GM12878 (cell line): ENCODE measurements around the gene MAGI2. TPM values are rescaled to one million over a fixed set of nuclear protein-coding genes. Genes with fewer than 3 reads are reported as not detected.

Experiments used
- ATAC-seq: fragments of 200-7000 bp; cut with Tn5 transposase; 3 replicates; pipeline ENCODE4 v1.9.1; 2020; ENCODE audit warnings: mild to moderate bottlenecking, moderate library complexity
- BruUV-seq: library from RNA; stranded (reverse); fragments of 400-500 nt; replicated peaks from 2 replicates; lab custom pipeline; 2021; lab: Mats Ljungman, UMichigan
- CTCF ChIA-PET: fragments of 300-600 bp; sonication (Branson Sonifier 250); formaldehyde crosslinking; extraction: SDS; loops from one replicate; lab custom pipeline; 2021; ENCODE audit warnings: inconsistent platforms; lab: Yijun Ruan, JAX
- POLR2A ChIA-PET: fragments of 350-600 bp; formaldehyde crosslinking; extraction: SDS; loops from one replicate; lab custom pipeline; 2021; ENCODE audit warnings: inconsistent platforms; lab: Charles Lee
- RAD21 ChIA-PET: fragments of 300-600 bp; sonication (Branson Sonifier 250); formaldehyde crosslinking; loops from one replicate; lab custom pipeline; 2023; ENCODE audit warnings: antibody characterized with exemption; ENCODE audit not compliant: unreplicated experiment; lab: Charles Lee
- SMC1A ChIA-PET: fragments of 300-600 bp; sonication (Branson Sonifier 250); formaldehyde crosslinking; loops from one replicate; lab custom pipeline; 2023; ENCODE audit not compliant: unreplicated experiment, uncharacterized antibody; lab: Charles Lee
- DNase-seq: peaks from one replicate; pipeline ENCODE4 v3.0.0-alpha.2; 2011; ENCODE audit warnings: low read depth, low spot score
- FAIRE-seq: peaks from 3 replicates; lab custom pipeline; 2011; peaks lifted over from hg19 to GRCh38; lab: Jason Lieb, UNC
- H2AFZ ChIP-seq: 2 replicates; pipeline ENCODE4 v1.6.0; 2011; ENCODE audit warnings: low read depth, low read length, control low read depth; ENCODE audit not compliant: control insufficient read depth
- H3K27ac ChIP-seq: 2 replicates; pipeline ENCODE4 v1.5.1; 2011; ENCODE audit warnings: control low read depth; ENCODE audit not compliant: control insufficient read depth, insufficient read depth
- H3K27me3 ChIP-seq, 2 experiments: replicated peaks in 1 of 2; 2 replicates each; pipeline versions ENCODE4 v1.6.0 to v1.6.1; 2011; ENCODE audit warnings: low read length in 1 of 2; ENCODE audit not compliant: control insufficient read depth in 2 of 2, insufficient read depth in 2 of 2
- H3K36me3 ChIP-seq, 2 experiments: 2 replicates each; pipeline ENCODE4 v1.5.1; 2011; ENCODE audit warnings: low read length in 1 of 2; ENCODE audit not compliant: control insufficient read depth in 2 of 2, insufficient read depth in 2 of 2
- H3K4me1 ChIP-seq: 2 replicates; pipeline ENCODE4 v1.6.1; 2011; ENCODE audit warnings: mild to moderate bottlenecking, low read length, moderate library complexity, mixed read lengths; ENCODE audit not compliant: control insufficient read depth, insufficient read depth
- H3K4me2 ChIP-seq: 2 replicates; pipeline ENCODE4 v1.6.0; 2011; ENCODE audit warnings: control low read depth; ENCODE audit not compliant: control insufficient read depth, insufficient read depth
- H3K4me3 ChIP-seq: fragments of 200-600 bp; sonication (generic); 2 replicates; pipeline ENCODE4 v1.5.1; 2016
- H3K79me2 ChIP-seq: 2 replicates; pipeline ENCODE4 v1.6.0; 2011; ENCODE audit warnings: low read length; ENCODE audit not compliant: control insufficient read depth, insufficient read depth
- H3K9ac ChIP-seq: 2 replicates; pipeline ENCODE4 v1.8.0; 2011; ENCODE audit warnings: low read length, control low read depth, mixed read lengths; ENCODE audit not compliant: control insufficient read depth, insufficient read depth
- H3K9me3 ChIP-seq: replicated peaks from 3 replicates; pipeline ENCODE4 v1.5.1; 2011; ENCODE audit warnings: mild to moderate bottlenecking, low read length; ENCODE audit not compliant: control insufficient read depth, insufficient read depth
- H4K20me1 ChIP-seq: 2 replicates; pipeline ENCODE4 v1.6.0; 2011; ENCODE audit not compliant: control insufficient read depth, insufficient read depth
- CTCF ChIP-seq, 3 experiments: IDR thresholded peaks in 2 of 3; conservative IDR thresholded peaks in 1 of 3; 2 replicates each; pipeline ENCODE4 v1.5.1; 2011; ENCODE audit warnings: low read depth in 3 of 3, low read length in 3 of 3, mild to moderate bottlenecking in 3 of 3, control low read depth in 2 of 3, moderate library complexity in 2 of 3, inconsistent platforms in 1 of 3, mixed read lengths in 1 of 3; ENCODE audit not compliant: control insufficient read depth in 2 of 3, insufficient read depth in 1 of 3; ENCODE audit errors: extremely low read depth in 1 of 3
- MYC ChIP-seq: IDR thresholded peaks from 2 replicates; pipeline ENCODE4 v1.6.1; 2011; ENCODE audit warnings: mild to moderate bottlenecking, low read length, moderate library complexity, inconsistent platforms; ENCODE audit not compliant: insufficient read depth, insufficient replicate concordance, insufficient read length, severe bottlenecking
- YY1 ChIP-seq: IDR thresholded peaks from 2 replicates; pipeline ENCODE4 v1.6.1; 2011; ENCODE audit warnings: low read depth, mild to moderate bottlenecking, low read length
- WGBS: methylation state at CpG from one replicate; pipeline ENCODE4 v1.1.6; 2016; ENCODE audit warnings: low lambda C conversion rate; ENCODE audit not compliant: insufficient replicate concordance, insufficient coverage; ENCODE audit errors: missing lambda C conversion rate; 5-methylcytosine and 5-hydroxymethylcytosine counted together
- in situ Hi-C: fragments of 300-500 bp; cut with MboI; formaldehyde crosslinking; loops from 9 replicates; pipeline ENCODE4 v1.14.3; 2018; ENCODE audit warnings: mixed read lengths
- intact Hi-C: fragments of 100-400 bp; cut with micrococcal nuclease; formaldehyde crosslinking; loops from one replicate; pipeline ENCODE4 v1.14.2; 2022; ENCODE audit not compliant: unreplicated experiment
- polyA plus RNA-seq, 11 experiments: library from polyadenylated mRNA; depleted of rRNA in 4 of 11; unstranded in 6 of 11; stranded (reverse) in 5 of 11; fragments of >200 nt; fragmentation: Nextera tagmentation in 4 of 11; fragmentation: Illumina TruSeq in 1 of 11; extraction: Ambion mirVana in 4 of 11; extraction: Trizol in 1 of 11; gene quantifications; 1 replicate in 1 of 11; 2 replicates in 10 of 11; pipeline versions ENCODE4 v1.2.1 to v1.2.3, GENCODE V29; 2011 to 2016; ENCODE audit warnings: inconsistent platforms in 2 of 11, missing spikeins in 2 of 11, low read depth in 1 of 11
- total RNA-seq, 4 experiments: library from RNA; depleted of rRNA in 3 of 4; stranded (reverse); fragments of >200 nt in 3 of 4; fragmentation: Illumina TruSeq in 1 of 4; extraction: Trizol in 1 of 4; gene quantifications; 2 replicates each; pipeline versions ENCODE4 v1.2.1 to v1.2.3, GENCODE V29; 2013 to 2021

MAGI2 gene
- total and polyA plus RNA-seq, 10 of the 15 experiments (the other 5 are each of a cell fraction or from before 2014, with no cell fraction given), result 0.01 to 0.31 (median 0.05) TPM; not detected in 2

GRCh38 chr7:79282070-79282694 lies 171.3 kb downstream of the MAGI2 start:
- in situ Hi-C loops (loop anchor here (25.0 kb wide), 1 partner anchor 730 kb away; no protein-coding TSS in a partner anchor), intact Hi-C loops (no loop called here)
- ChIA-PET POLR2A (no interaction called here), RAD21 (no interaction called here), CTCF (interaction anchor here (0.8 to 2.8 kb wide), 3 partner anchors 10 to 83 kb away, joined by 3 to 10 read pairs (median 9); no protein-coding TSS in a partner anchor), SMC1A (interaction anchor here (1.3 to 1.6 kb wide), 2 partner anchors 11 kb away, joined by 3 to 4 read pairs; no protein-coding TSS in a partner anchor)
- Histone ChIP-seq H4K20me1 (no peaks in the 10 kb centered on the region), H3K9me3 (no peaks in the 10 kb centered on the region), H3K9ac (no peak overlapping the region), H3K79me2 (no peaks in the 10 kb centered on the region), H3K4me2 (no peak overlapping the region), H3K4me1 (no peaks in the 10 kb centered on the region), H3K36me3 (no peaks in the 10 kb centered on the region), H3K27me3 (no peaks in the 10 kb centered on the region; a peak in 1 of 4 replicates), H2AFZ (no peak overlapping the region), H3K4me3 (no peak overlapping the region), H3K27ac (no peak overlapping the region)
- DNase-seq, result no peak
- FAIRE-seq, result no peak
- 0 out of 6 replicates have a peak, but pooled peaks of 1 of the 3 experiments have one; percentile 1 for TF ChIP-seq CTCF (IDR thresholded peaks at IDR 0.05 in 2 of 3, conservative IDR thresholded peaks at IDR 0.05 in 1 of 3; ENCODE audit: control insufficient read depth in 2 of 3, extremely low read depth in 1 of 3, insufficient read depth in 1 of 3, low read depth in 3 of 3, low read length in 3 of 3)
- no peak for TF ChIP-seq YY1
- no peak for TF ChIP-seq MYC
- 15% methylated on average over 7 of the region's 7 CpGs for WGBS
- no peak for ATAC-seq
- no TSS peak for BruUV-seq
